ENCODE data around the gene FAM83G. TPM values are rescaled to one million over a fixed set of nuclear protein-coding genes. Genes with fewer than 3 reads are reported as not detected.

The FAM83G gene
- total and polyA plus RNA-seq, 2 donors (not counting 3 experiments of a cell fraction or from before 2014, with no cell fraction given) = 7.0 to 10.9 TPM

GRCh38 chr17:18986541-18987229 lies 17.9 kb downstream of the FAM83G start:
- no TSS peak for BruUV-seq (replicated peaks)
- Histone ChIP-seq H4K20me1 (replicated peaks; ENCODE audit: control insufficient read depth, extremely low read depth, insufficient read depth, low read length) (no peaks in the 10 kb centered on the region), H2AFZ (ENCODE audit: low read depth, low read length) (no peak overlapping the region), H3K9me3 (replicated peaks; ENCODE audit: control insufficient read depth, insufficient read depth, low read length) (no peaks in the 10 kb centered on the region), H3K79me2 (ENCODE audit: control insufficient read depth, insufficient read depth, low read length) (peaks cover 4% of the 10 kb centered on the region), H3K36me3 (ENCODE audit: control insufficient read depth in 2 of 2, extremely low read depth in 1 of 2, insufficient read depth in 2 of 2, low read length in 2 of 2) (peaks cover 0 to 2% of the 10 kb centered on the region in 2 experiments), H3K4me2 (ENCODE audit: insufficient read depth, low read length) (no peak overlapping the region), H3K27me3 (ENCODE audit: control insufficient read depth in 2 of 2, insufficient read depth in 2 of 2, low read length in 2 of 2) (no peaks in the 10 kb centered on the region), H3K4me1 (ENCODE audit: control insufficient read depth, extremely low read depth, insufficient read depth, low read length) (peaks cover 6% of the 10 kb centered on the region), H3K9ac (replicated peaks; ENCODE audit: extremely low read depth, insufficient read depth, low read length) (no peak overlapping the region), H3K4me3 (replicated peaks in 1 of 3; ENCODE audit: insufficient read depth in 1 of 3, low read depth in 1 of 3, low read length in 3 of 3) (no peak overlapping the region), H3K9me1 (replicated peaks; ENCODE audit: control insufficient read depth, extremely low read depth, insufficient read depth, low read length) (no peaks in the 10 kb centered on the region), H3K27ac (ENCODE audit: insufficient read depth, low read depth, low read length) (no peak overlapping the region)
- DNase-seq (ENCODE audit: low read depth, low spot score) (no peak), FAIRE-seq (no peak)
- no peak for TF ChIP-seq FOS (IDR thresholded peaks at IDR 0.05; ENCODE audit: borderline replicate concordance, insufficient read depth, low read length)
- TF ChIP-seq CTCF (IDR thresholded peaks at IDR 0.05; ENCODE audit: extremely low read depth in 1 of 2, insufficient read depth in 1 of 2, low read depth in 1 of 2, low read length in 2 of 2) = no peak
- TF ChIP-seq EZH2 (IDR thresholded peaks at IDR 0.05; ENCODE audit: borderline replicate concordance, low read depth, low read length, severe bottlenecking) = no peak
- TF ChIP-seq POLR2A (IDR thresholded peaks at IDR 0.05; ENCODE audit: low read depth, low read length) = no peak
- TF ChIP-seq JUN (IDR thresholded peaks at IDR 0.05; ENCODE audit: borderline replicate concordance, insufficient read depth, insufficient read length, low read depth) = no peak
- no peak for TF ChIP-seq POLR2AphosphoS5 (IDR thresholded peaks at IDR 0.05; ENCODE audit: insufficient read depth, low read depth, low read length)
- TF ChIP-seq GATA2 (IDR thresholded peaks at IDR 0.05; ENCODE audit: insufficient read depth, insufficient read length, low read depth, low read length) = no peak
- TF ChIP-seq MYC (IDR thresholded peaks at IDR 0.05; ENCODE audit: low read depth, low read length) = no peak
- TF ChIP-seq MAX (IDR thresholded peaks at IDR 0.05; ENCODE audit: insufficient read depth, insufficient read length) = no peak
- intact Hi-C loops (cut with micrococcal nuclease) = no loop called here
- dilution Hi-C loops (cut with MboI; ENCODE audit: extremely low pct_ligation_motif_present, low sequenced_read_pairs) = no loop called here
- ChIA-PET POLR2A (no interaction called here), CTCF (interaction anchor here (0.7 kb wide), 1 partner anchor 15 kb away, joined by 3 read pairs; no protein-coding TSS in a partner anchor)

Data from endothelial cell of umbilical vein (primary cell).